HG03064 (cell line): ENCODE results near the gene SBNO1.
A peak's percentile ranks its signal among the peaks of the same experiment; 100 is the strongest.
"Not testable (repeated sequence)": the region's sequence is repeated elsewhere in the genome, so short reads cannot be mapped to it uniquely, and the experiment has no call there.

ENCODE experiments used
- ATAC-seq: cut with Tn5 transposase; IDR thresholded peaks from one replicate; pipeline ENCODE4 v1.9.1; 2021; ENCODE audit warnings: low read depth; ENCODE audit not compliant: unreplicated experiment

SBNO1 gene

GRCh38 chr12:123389560-123390351 lies 25.1 kb upstream of the SBNO1 start:
- no peak for ATAC-seq

GRCh38 chr12:123388951-123389559 lies 24.4 kb upstream of the SBNO1 start:
- no peak for ATAC-seq

- ATAC-seq: no peak
These were observed 23.7 kb upstream of the SBNO1 start for GRCh38 chr12:123388177-123388950.

GRCh38 chr12:123387508-123388176 lies 23.0 kb upstream of the SBNO1 start:
- no peak for ATAC-seq

GRCh38 chr12:123385536-123385935 lies 20.9 kb upstream of the SBNO1 start:
- ATAC-seq: not testable (repeated sequence)

GRCh38 chr12:123384994-123385376 lies 20.3 kb upstream of the SBNO1 start:
- ATAC-seq: no peak

- no peak for ATAC-seq
These were observed 19.8 kb upstream of the SBNO1 start for GRCh38 chr12:123384318-123384993.

GRCh38 chr12:123382684-123383083 lies 18.0 kb upstream of the SBNO1 start:
- ATAC-seq: no peak

GRCh38 chr12:123379391-123379790 lies 14.7 kb upstream of the SBNO1 start:
- no peak for ATAC-seq

GRCh38 chr12:123372415-123372814 lies 7.8 kb upstream of the SBNO1 start:
- ATAC-seq: not testable (repeated sequence)

- not testable (repeated sequence) for ATAC-seq
These were observed 7.2 kb upstream of the SBNO1 start for GRCh38 chr12:123371667-123372368.

- ATAC-seq: no peak
These were observed 4.6 kb upstream of the SBNO1 start for GRCh38 chr12:123369229-123369628.

- not testable (repeated sequence) for ATAC-seq
These were observed 3.8 kb upstream of the SBNO1 start for GRCh38 chr12:123368431-123368830.

GRCh38 chr12:123367511-123367910 lies 2.9 kb upstream of the SBNO1 start:
- no peak for ATAC-seq

- peak; percentile 70 for ATAC-seq
These were observed 624 bp upstream of the SBNO1 start for GRCh38 chr12:123365025-123365917.

- ATAC-seq: peak; percentile 3
These were observed 711 bp downstream of the SBNO1 start for GRCh38 chr12:123363740-123364531.

GRCh38 chr12:123363390-123363739 lies 1.3 kb downstream of the SBNO1 start:
- no peak for ATAC-seq

GRCh38 chr12:123358035-123358434 lies 6.6 kb downstream of the SBNO1 start:
- ATAC-seq: no peak
